ENCODE measurements around the gene PRLR.

GRCh38 chr5:35042781-35043180 is 187.5 kb downstream of the PRLR start:
- TF ChIP-seq, protein P1, sequence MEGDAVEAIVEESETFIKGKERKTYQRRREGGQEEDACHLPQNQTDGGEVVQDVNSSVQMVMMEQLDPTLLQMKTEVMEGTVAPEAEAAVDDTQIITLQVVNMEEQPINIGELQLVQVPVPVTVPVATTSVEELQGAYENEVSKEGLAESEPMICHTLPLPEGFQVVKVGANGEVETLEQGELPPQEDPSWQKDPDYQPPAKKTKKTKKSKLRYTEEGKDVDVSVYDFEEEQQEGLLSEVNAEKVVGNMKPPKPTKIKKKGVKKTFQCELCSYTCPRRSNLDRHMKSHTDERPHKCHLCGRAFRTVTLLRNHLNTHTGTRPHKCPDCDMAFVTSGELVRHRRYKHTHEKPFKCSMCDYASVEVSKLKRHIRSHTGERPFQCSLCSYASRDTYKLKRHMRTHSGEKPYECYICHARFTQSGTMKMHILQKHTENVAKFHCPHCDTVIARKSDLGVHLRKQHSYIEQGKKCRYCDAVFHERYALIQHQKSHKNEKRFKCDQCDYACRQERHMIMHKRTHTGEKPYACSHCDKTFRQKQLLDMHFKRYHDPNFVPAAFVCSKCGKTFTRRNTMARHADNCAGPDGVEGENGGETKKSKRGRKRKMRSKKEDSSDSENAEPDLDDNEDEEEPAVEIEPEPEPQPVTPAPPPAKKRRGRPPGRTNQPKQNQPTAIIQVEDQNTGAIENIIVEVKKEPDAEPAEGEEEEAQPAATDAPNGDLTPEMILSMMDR (IDR thresholded peaks at IDR 0.05) = no peak
- TF ChIP-seq POLR2A (IDR thresholded peaks at IDR 0.05) = no peak

Measured in right lobe of liver (tissue), 4 donors.